PC-3 (cell line): ENCODE measurements around the gene FARS2. TPM values are rescaled to one million over a fixed set of nuclear protein-coding genes. Genes with fewer than 3 reads are reported as not detected.

Experiments used
- ATAC-seq: fragments of 200-7000 bp; cut with Tn5 transposase; 2 replicates; pipeline ENCODE4 v1.9.1; 2020; ENCODE audit warnings: mild to moderate bottlenecking, moderate library complexity
- BruUV-seq: library from RNA; stranded (reverse); fragments of 400-500 nt; replicated peaks from 2 replicates; lab custom pipeline; 2021; lab: Mats Ljungman, UMichigan
- CTCF ChIA-PET: fragments of 300-600 bp; sonication (Branson Sonifier 250); formaldehyde crosslinking; loops from one replicate; lab custom pipeline; 2022; ENCODE audit warnings: antibody characterized with exemption; lab: Charles Lee
- POLR2A ChIA-PET: fragments of 300-600 bp; sonication (Branson Sonifier 250); formaldehyde crosslinking; loops from one replicate; lab custom pipeline; 2022; ENCODE audit warnings: antibody characterized with exemption; ENCODE audit not compliant: unreplicated experiment; lab: Charles Lee
- DNase-seq: peaks from one replicate; pipeline ENCODE4 v3.0.0-alpha.2; 2015
- H2AFZ ChIP-seq: fragments of 300-600 bp; sonication (generic); 2 replicates; pipeline ENCODE4 v1.6.0; 2016; ENCODE audit warnings: antibody characterized with exemption, low read length
- H3F3A ChIP-seq: fragments of 300-600 bp; sonication (generic); one replicate; pipeline ENCODE4 v1.6.0; 2017; ENCODE audit warnings: antibody characterized with exemption, low read length, control low read depth, mild to moderate bottlenecking; ENCODE audit not compliant: unreplicated experiment
- H3K27ac ChIP-seq: fragments of 300-600 bp; sonication (generic); 2 replicates; pipeline ENCODE4 v1.5.1; 2016; ENCODE audit warnings: mild to moderate bottlenecking, low read length
- H3K27me3 ChIP-seq: fragments of 300-600 bp; sonication (generic); 2 replicates; pipeline ENCODE4 v1.6.1; 2016; ENCODE audit warnings: low read length, mixed read lengths
- H3K36me3 ChIP-seq: fragments of 300-600 bp; sonication (generic); 2 replicates; pipeline ENCODE4 v1.6.1; 2016; ENCODE audit warnings: low read depth, mixed run types, low read length, mixed read lengths
- H3K4me1 ChIP-seq: fragments of 300-600 bp; sonication (generic); 2 replicates; pipeline ENCODE4 v1.5.1; 2016; ENCODE audit warnings: low read length; ENCODE audit not compliant: insufficient read depth
- H3K4me2 ChIP-seq: fragments of 300-600 bp; sonication (generic); 2 replicates; pipeline ENCODE4 v1.6.0; 2016; ENCODE audit warnings: low read length
- H3K4me3 ChIP-seq: fragments of 300-600 bp; sonication (generic); 2 replicates; pipeline ENCODE4 v1.5.1; 2016; ENCODE audit warnings: mild to moderate bottlenecking, low read length, mixed read lengths
- H3K79me2 ChIP-seq: fragments of 300-600 bp; sonication (generic); 2 replicates; pipeline ENCODE4 v1.6.1; 2017; ENCODE audit warnings: low read length, mixed read lengths
- H3K9ac ChIP-seq: fragments of 300-600 bp; sonication (generic); 2 replicates; pipeline ENCODE4 v1.6.0; 2016; ENCODE audit warnings: mild to moderate bottlenecking, low read length
- H3K9me2 ChIP-seq: fragments of 300-600 bp; sonication (generic); replicated peaks from 2 replicates; pipeline ENCODE4 v1.6.1; 2016; ENCODE audit warnings: mixed run types, low read length, mixed read lengths
- H3K9me3 ChIP-seq: fragments of 300-600 bp; sonication (generic); 2 replicates; pipeline ENCODE4 v1.6.1; 2016; ENCODE audit warnings: low read length, mixed read lengths
- H4K20me1 ChIP-seq: fragments of 300-600 bp; sonication (generic); 2 replicates; pipeline ENCODE4 v1.6.1; 2016; ENCODE audit warnings: low read length, mixed read lengths
- CTCF ChIP-seq: fragments of 300-600 bp; sonication (generic); conservative IDR thresholded peaks from 2 replicates; pipeline ENCODE4 v1.5.1; 2017; ENCODE audit warnings: antibody characterized with exemption, low read depth, mild to moderate bottlenecking, low read length
- EZH2 ChIP-seq: fragments of 300-600 bp; sonication (generic); IDR thresholded peaks from one replicate; pipeline ENCODE4 v1.6.1; 2017; ENCODE audit warnings: antibody characterized with exemption, mild to moderate bottlenecking, low read length; ENCODE audit not compliant: unreplicated experiment
- EZH2phosphoT487 ChIP-seq: fragments of 300-600 bp; sonication (generic); IDR thresholded peaks from 2 replicates; pipeline ENCODE4 v1.6.1; 2018; ENCODE audit warnings: mild to moderate bottlenecking, antibody characterized with exemption, low read length, borderline replicate concordance
- intact Hi-C: fragments of 100-400 bp; cut with micrococcal nuclease; formaldehyde crosslinking; loops from 2 replicates; pipeline ENCODE4 v1.9.0; 2023
- total RNA-seq: library from RNA; depleted of rRNA; stranded (reverse); fragments of >200 nt; gene quantifications from 2 replicates; pipeline ENCODE4 v1.2.3, GENCODE V29; 2014

The FARS2 gene
- total RNA-seq, 1 experiment from 2014 or later: 23.0 TPM

GRCh38 chr6:5529015-5529414, 267.7 kb downstream of the FARS2 start:
- DNase-seq: peak; percentile 4
- H3K4me1 ChIP-seq: peaks cover 5% of the 10 kb centered on the region; the same call in 1 of the 2 replicates

GRCh38 chr6:5529733-5530132, 268.4 kb downstream of the FARS2 start:
- ChIA-PET POLR2A (no interaction called here), CTCF (no interaction called here)
- Histone ChIP-seq H3K4me3 (no peak overlapping the region), H3K36me3 (no peaks in the 10 kb centered on the region), H3K79me2 (no peaks in the 10 kb centered on the region), H3K27ac (no peak overlapping the region), H3K27me3 (no peaks in the 10 kb centered on the region), H3F3A (no peaks in the 10 kb centered on the region), H3K4me1 (peaks cover 5% of the 10 kb centered on the region; the same call in 1 of the 2 replicates), H3K9ac (no peak overlapping the region), H3K4me2 (no peak overlapping the region), H4K20me1 (no peaks in the 10 kb centered on the region), H2AFZ (no peak overlapping the region), H3K9me2 (no peaks in the 10 kb centered on the region), H3K9me3 (no peaks in the 10 kb centered on the region)
- TF ChIP-seq EZH2 (no peak), EZH2phosphoT487 (no peak), CTCF (no peak)
- BruUV-seq: no TSS peak
- DNase-seq (no peak), ATAC-seq (no peak)
- intact Hi-C loops: loop anchor here (10.0 kb wide), 1 partner anchor 145 kb away; no protein-coding TSS in a partner anchor

More at GRCh38 chr6:5529015-5529414, 267.7 kb downstream of the FARS2 start:
- H3K79me2 ChIP-seq: no peaks in the 10 kb centered on the region
- H3K9me3 ChIP-seq: no peaks in the 10 kb centered on the region
- no peak overlapping the region for H3K4me2 ChIP-seq
- no peaks in the 10 kb centered on the region for H3K36me3 ChIP-seq
- no peaks in the 10 kb centered on the region for H3F3A ChIP-seq
- H3K9me2 ChIP-seq: no peaks in the 10 kb centered on the region
- no peak overlapping the region for H3K4me3 ChIP-seq
- ChIA-PET POLR2A (no interaction called here), CTCF (no interaction called here)
- H3K9ac ChIP-seq: no peak overlapping the region
- TF ChIP-seq CTCF: no peak
- TF ChIP-seq EZH2: no peak
- no peak for TF ChIP-seq EZH2phosphoT487
- intact Hi-C loops: no loop called here
- no TSS peak for BruUV-seq
- no peak overlapping the region for H3K27ac ChIP-seq
- no peak for ATAC-seq
- H2AFZ ChIP-seq: no peak overlapping the region
- H4K20me1 ChIP-seq: no peaks in the 10 kb centered on the region
- H3K27me3 ChIP-seq: no peaks in the 10 kb centered on the region

- H3K27ac ChIP-seq: no peak overlapping the region
- intact Hi-C loops: loop anchor here (10.0 kb wide), 1 partner anchor 144 kb away; no protein-coding TSS in a partner anchor
- TF ChIP-seq EZH2phosphoT487: no peak
- TF ChIP-seq CTCF: no peak
- no peak for TF ChIP-seq EZH2
- BruUV-seq: no TSS peak
- ChIA-PET CTCF (no interaction called here), POLR2A (no interaction called here)
- DNase-seq: no peak
- peaks cover 5% of the 10 kb centered on the region; the same call in 1 of the 2 replicates for H3K4me1 ChIP-seq
- H3K4me3 ChIP-seq: no peak overlapping the region
- no peak overlapping the region for H3K4me2 ChIP-seq
- no peaks in the 10 kb centered on the region for H3K9me2 ChIP-seq
- no peak overlapping the region for H3K9ac ChIP-seq
- H3K9me3 ChIP-seq: no peaks in the 10 kb centered on the region
- H3K27me3 ChIP-seq: no peaks in the 10 kb centered on the region
- H3K79me2 ChIP-seq: no peaks in the 10 kb centered on the region
- H3K36me3 ChIP-seq: no peaks in the 10 kb centered on the region
- no peak overlapping the region for H2AFZ ChIP-seq
- no peaks in the 10 kb centered on the region for H3F3A ChIP-seq
- ATAC-seq: no peak
- H4K20me1 ChIP-seq: no peaks in the 10 kb centered on the region
These were observed 269.8 kb downstream of the FARS2 start for GRCh38 chr6:5531161-5531560.
